AG09309 (cell line): ENCODE results near the gene RFFL.
A peak's percentile ranks its signal among the peaks of the same experiment; 100 is the strongest.

Source experiments
- DNase-seq: peaks from one replicate; pipeline ENCODE4 v3.0.0-alpha.2; 2010; ENCODE audit warnings: low read depth
- H3K4me3 ChIP-seq: 2 replicates; pipeline ENCODE4 v1.5.1; 2011; ENCODE audit warnings: mild to moderate bottlenecking, low read depth, low read length, moderate library complexity; ENCODE audit not compliant: control insufficient read depth
- CTCF ChIP-seq: IDR thresholded peaks from 2 replicates; pipeline ENCODE4 v1.5.1; 2011; ENCODE audit warnings: mild to moderate bottlenecking, low read depth, low read length, inconsistent platforms; ENCODE audit not compliant: insufficient read depth, control insufficient read depth; ENCODE audit errors: missing control alignments

Gene RFFL

GRCh38 chr17:34991606-34992005, 71.9 kb downstream of the RFFL start:
- TF ChIP-seq CTCF: no peak
- H3K4me3 ChIP-seq: no peak overlapping the region
- DNase-seq: no peak

- no peak overlapping the region for H3K4me3 ChIP-seq
- no peak for TF ChIP-seq CTCF
- DNase-seq: no peak
These were observed 72.6 kb downstream of the RFFL start for GRCh38 chr17:34990921-34991365.

DNA sequence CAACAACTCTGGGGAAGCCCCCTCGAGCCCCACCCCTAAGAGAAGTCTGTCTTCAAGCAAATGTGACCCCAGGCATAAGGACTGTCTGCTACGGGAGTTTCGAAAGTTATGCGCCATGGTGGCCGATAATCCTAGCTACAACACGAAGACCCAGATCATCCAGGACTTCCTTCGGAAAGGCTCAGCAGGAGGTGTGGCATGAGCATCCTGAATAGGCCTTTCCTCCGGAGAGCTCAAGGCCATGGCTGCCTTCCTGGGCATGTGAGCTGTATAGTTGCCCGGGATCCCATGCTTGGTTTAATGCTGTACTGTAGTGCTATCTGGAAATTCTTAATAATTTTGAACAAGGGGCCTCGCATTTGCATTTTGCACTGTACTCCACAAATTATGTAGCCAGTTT, 74.0 kb downstream of the RFFL start:
- DNase-seq: no peak
- no peak for TF ChIP-seq CTCF
- no peak overlapping the region for H3K4me3 ChIP-seq

DNA sequence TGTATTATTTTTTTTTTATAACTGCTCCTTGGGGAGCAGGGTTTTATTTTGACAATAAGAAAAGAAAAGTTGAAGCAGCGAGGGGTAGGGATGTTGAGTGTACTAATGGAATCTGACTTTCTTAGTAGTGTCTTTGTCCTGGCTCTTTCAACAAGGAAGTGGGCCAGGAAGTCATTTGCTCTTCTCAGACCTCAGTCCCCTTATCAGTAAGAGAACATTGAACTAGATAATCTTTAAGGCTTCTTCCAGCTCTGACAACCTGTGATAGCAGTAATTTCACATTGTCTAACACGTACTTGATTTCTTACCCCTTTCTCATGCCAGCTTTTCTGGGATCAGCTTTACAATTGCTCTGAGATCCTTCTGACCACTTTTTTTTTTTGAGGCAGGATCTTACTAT, 74.9 kb downstream of the RFFL start:
- no peak for DNase-seq
- H3K4me3 ChIP-seq: no peak overlapping the region
- TF ChIP-seq CTCF: no peak

DNA sequence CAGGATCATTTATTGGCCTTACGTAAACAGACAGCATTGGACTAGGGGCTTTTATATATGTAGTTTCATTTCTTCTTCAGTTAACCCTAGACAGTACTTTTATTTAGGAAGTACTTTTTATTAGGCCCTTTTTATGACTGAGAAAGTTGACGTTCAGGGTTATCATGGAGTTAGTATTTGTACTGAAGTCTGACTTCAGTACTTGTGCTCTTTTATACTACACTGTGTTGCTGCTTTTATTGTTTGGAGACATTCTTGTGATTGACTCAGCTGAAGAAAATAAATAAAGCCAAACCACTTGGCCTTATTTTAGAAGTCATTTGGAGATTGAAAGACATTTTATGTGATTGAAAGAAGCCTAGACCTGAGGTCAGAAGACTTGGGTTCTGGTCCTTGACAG, 76.3 kb downstream of the RFFL start:
- H3K4me3 ChIP-seq: no peak overlapping the region
- DNase-seq: no peak
- TF ChIP-seq CTCF: no peak

DNA sequence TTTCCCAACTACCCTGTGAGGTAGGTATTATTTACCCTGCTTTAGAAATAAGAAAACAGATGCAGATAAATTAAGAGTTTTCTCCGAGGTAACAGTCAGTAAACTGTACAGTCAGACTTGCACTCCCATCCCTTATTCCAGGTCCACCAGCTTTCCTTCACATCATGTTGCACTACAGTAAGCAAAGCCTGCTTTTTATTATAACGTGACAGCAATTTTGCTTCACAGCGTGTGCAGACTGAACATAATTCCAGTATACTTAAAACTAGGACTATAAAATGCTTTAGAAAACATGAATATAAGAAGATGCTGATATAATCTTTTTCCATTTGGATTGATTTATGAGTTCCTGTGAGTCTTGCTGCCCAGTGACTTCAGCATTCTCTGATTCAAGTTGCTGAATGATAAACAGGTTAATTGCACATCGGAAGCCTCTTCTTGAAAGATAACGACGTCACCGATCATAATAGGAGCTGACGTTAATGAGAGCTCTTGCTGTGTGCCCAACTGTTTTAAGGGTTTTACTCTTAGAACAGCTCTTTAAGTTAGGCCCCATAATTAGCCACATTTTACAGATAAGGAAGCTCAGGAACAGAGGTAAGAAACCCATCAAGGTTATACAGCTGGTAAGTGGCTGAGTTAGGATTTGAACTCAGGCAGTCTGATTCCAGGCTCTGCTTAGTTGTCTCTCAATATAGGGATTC, 81.8 kb downstream of the RFFL start:
- no peak for TF ChIP-seq CTCF
- peak overlapping the region; percentile 74 for H3K4me3 ChIP-seq
- no peak for DNase-seq
